IMR-90 (cell line): ENCODE measurements around the gene FTO. TPM values are rescaled to one million over a fixed set of nuclear protein-coding genes. Genes with fewer than 3 reads are reported as not detected.

ENCODE experiments used
- ATAC-seq: fragments of 200-7000 bp; cut with Tn5 transposase; 2 replicates; pipeline ENCODE4 v1.9.1; 2020; ENCODE audit warnings: low read depth, mild to moderate bottlenecking, moderate library complexity
- BruUV-seq: library from RNA; stranded (reverse); fragments of 400-500 nt; replicated peaks from 2 replicates; lab custom pipeline; 2021; lab: Mats Ljungman, UMichigan
- CTCF ChIA-PET: fragments of 300-600 bp; formaldehyde crosslinking; extraction: SDS; loops from one replicate; lab custom pipeline; 2021; ENCODE audit warnings: antibody characterized with exemption; lab: Yijun Ruan, JAX
- POLR2A ChIA-PET: fragments of 300-600 bp; sonication (Branson Sonifier 250); formaldehyde crosslinking; loops from one replicate; lab custom pipeline; 2022; ENCODE audit warnings: antibody characterized with exemption; ENCODE audit not compliant: unreplicated experiment; lab: Charles Lee
- DNase-seq: peaks from one replicate; pipeline ENCODE4 v3.0.0; 2013
- H2AFZ ChIP-seq: replicated peaks from 2 replicates; pipeline ENCODE3; 2013; ENCODE audit warnings: low read length, mild to moderate bottlenecking; ENCODE audit not compliant: poor library complexity
- H2AK5ac ChIP-seq: 2 replicates; pipeline ENCODE4 v1.6.1; 2013; ENCODE audit warnings: low read depth, low read length, inconsistent platforms
- H2AK9ac ChIP-seq: replicated peaks from 2 replicates; pipeline ENCODE3; 2013; ENCODE audit warnings: mild to moderate bottlenecking, low read depth, low read length, moderate library complexity; ENCODE audit not compliant: poor library complexity
- H2BK120ac ChIP-seq: 2 replicates; pipeline ENCODE4 v1.6.1; 2013; ENCODE audit warnings: low read depth, low read length, inconsistent platforms
- H2BK15ac ChIP-seq: 3 replicates; pipeline ENCODE4 v1.6.1; 2013; ENCODE audit warnings: low read depth, low read length, inconsistent platforms
- H2BK20ac ChIP-seq: 2 replicates; pipeline ENCODE4 v1.6.1; 2013; ENCODE audit warnings: low read depth, mild to moderate bottlenecking, inconsistent platforms, low read length, moderate library complexity
- H2BK5ac ChIP-seq: 2 replicates; pipeline ENCODE4 v1.6.1; 2013; ENCODE audit warnings: mild to moderate bottlenecking, low read depth, low read length, inconsistent platforms; ENCODE audit not compliant: poor library complexity, severe bottlenecking
- H3K14ac ChIP-seq: replicated peaks from 2 replicates; pipeline ENCODE4 v1.6.1; 2013; ENCODE audit warnings: low read depth, low read length, inconsistent platforms
- H3K18ac ChIP-seq: 2 replicates; pipeline ENCODE4 v1.6.1; 2013; ENCODE audit warnings: low read depth, low read length, control low read depth
- H3K23ac ChIP-seq: 2 replicates; pipeline ENCODE4 v1.6.1; 2013; ENCODE audit warnings: low read depth, low read length, inconsistent platforms
- H3K27ac ChIP-seq: 2 replicates; pipeline ENCODE4 v1.5.1; 2013; ENCODE audit warnings: mild to moderate bottlenecking, control low read depth, low read length; ENCODE audit not compliant: insufficient read depth
- H3K27me3 ChIP-seq: 2 replicates; pipeline ENCODE4 v1.6.1; 2013; ENCODE audit warnings: low read length; ENCODE audit not compliant: control insufficient read depth, insufficient read depth
- H3K36me3 ChIP-seq: 2 replicates; pipeline ENCODE4 v1.6.1; 2013; ENCODE audit warnings: low read length, mixed read lengths; ENCODE audit not compliant: control insufficient read depth, insufficient read depth
- H3K4ac ChIP-seq: 2 replicates; pipeline ENCODE4 v1.6.1; 2013; ENCODE audit warnings: low read depth, low read length, inconsistent platforms
- H3K4me1 ChIP-seq: 2 replicates; pipeline ENCODE4 v1.6.1; 2013; ENCODE audit warnings: low read length, mixed read lengths; ENCODE audit not compliant: control insufficient read depth, insufficient read depth
- H3K4me2 ChIP-seq: 2 replicates; pipeline ENCODE4 v1.6.1; 2013; ENCODE audit warnings: low read depth, mild to moderate bottlenecking, control low read depth, low read length, moderate library complexity
- H3K4me3 ChIP-seq: 2 replicates; pipeline ENCODE4 v1.5.1; 2013; ENCODE audit warnings: low read depth, mild to moderate bottlenecking, control low read depth, low read length, moderate library complexity; ENCODE audit not compliant: insufficient read depth
- H3K56ac ChIP-seq: 2 replicates; pipeline ENCODE4 v1.6.1; 2013; ENCODE audit warnings: low read length, inconsistent platforms; ENCODE audit not compliant: insufficient read depth; ENCODE audit errors: extremely low read depth
- H3K79me1 ChIP-seq, 2 experiments: 2 replicates each; pipeline ENCODE4 v1.6.1; 2013; ENCODE audit warnings: low read length in 2 of 2, inconsistent platforms in 1 of 2, low read depth in 1 of 2
- H3K9ac ChIP-seq: 2 replicates; pipeline ENCODE4 v1.6.1; 2013; ENCODE audit warnings: low read depth, low read length, control low read depth
- H3K9me1 ChIP-seq: 2 replicates; pipeline ENCODE4 v1.6.1; 2013; ENCODE audit warnings: low read length, inconsistent platforms; ENCODE audit not compliant: insufficient read depth
- H3K9me3 ChIP-seq: 2 replicates; pipeline ENCODE4 v1.6.1; 2013; ENCODE audit warnings: low read length; ENCODE audit not compliant: control insufficient read depth, insufficient read depth
- H4K20me1 ChIP-seq: 2 replicates; pipeline ENCODE4 v1.6.1; 2013; ENCODE audit warnings: low read length, inconsistent platforms; ENCODE audit not compliant: insufficient read depth
- H4K5ac ChIP-seq: 2 replicates; pipeline ENCODE4 v1.6.1; 2013; ENCODE audit warnings: mild to moderate bottlenecking, low read depth, low read length, control low read depth
- H4K8ac ChIP-seq, 2 experiments: 2 replicates each; pipeline ENCODE4 v1.6.1; 2013; ENCODE audit warnings: low read depth in 2 of 2, low read length in 2 of 2, control low read depth in 1 of 2, inconsistent platforms in 1 of 2
- H4K91ac ChIP-seq: 2 replicates; pipeline ENCODE4 v1.6.1; 2013; ENCODE audit warnings: low read depth, low read length, inconsistent platforms; ENCODE audit not compliant: insufficient read depth
- BHLHE40 ChIP-seq: fragments of 150-350 bp; IDR thresholded peaks from 2 replicates; pipeline ENCODE4 v1.6.1; 2016; ENCODE audit warnings: mild to moderate bottlenecking, low read depth, low read length
- CEBPB ChIP-seq: IDR thresholded peaks from 2 replicates; pipeline ENCODE4 v1.6.1; 2012; ENCODE audit warnings: low read depth, low read length, improper control_type of control experiment
- CHD1 ChIP-seq: IDR thresholded peaks from 2 replicates; pipeline ENCODE4 v1.6.1; 2012; ENCODE audit warnings: low read depth, low read length, improper control_type of control experiment
- CTCF ChIP-seq: conservative IDR thresholded peaks from 2 replicates; pipeline ENCODE4 v1.5.1; 2012; ENCODE audit warnings: mild to moderate bottlenecking, low read depth, low read length, improper control_type of control experiment
- MAFK ChIP-seq: IDR thresholded peaks from 2 replicates; pipeline ENCODE4 v1.6.1; 2012; ENCODE audit warnings: low read depth, low read length, improper control_type of control experiment
- MAZ ChIP-seq: IDR thresholded peaks from 2 replicates; pipeline ENCODE4 v1.6.1; 2012; ENCODE audit warnings: low read depth, mild to moderate bottlenecking, low read length, improper control_type of control experiment, moderate library complexity, borderline replicate concordance
- MXI1 ChIP-seq: IDR thresholded peaks from 2 replicates; pipeline ENCODE4 v1.6.1; 2012; ENCODE audit warnings: low read depth, mild to moderate bottlenecking, low read length, moderate library complexity, borderline replicate concordance
- NFE2L2 ChIP-seq: fragments of 150-350 bp; IDR thresholded peaks from 2 replicates; pipeline ENCODE4 v1.6.1; 2016; ENCODE audit warnings: low read depth, mild to moderate bottlenecking, low read length
- POLR2A ChIP-seq: IDR thresholded peaks from 2 replicates; pipeline ENCODE4 v1.6.1; 2012; ENCODE audit warnings: mild to moderate bottlenecking, low read depth, low read length
- RFX5 ChIP-seq: IDR thresholded peaks from 2 replicates; pipeline ENCODE4 v1.8.0; 2012; ENCODE audit warnings: low read depth, mild to moderate bottlenecking, low read length, moderate library complexity
- SMC3 ChIP-seq: fragments of 150-350 bp; IDR thresholded peaks from 2 replicates; pipeline ENCODE4 v1.6.1; 2016; ENCODE audit warnings: low read depth, mild to moderate bottlenecking, antibody characterized with exemption, low read length, moderate library complexity
- WGBS, 2 experiments: methylation state at CpG; one replicate each; pipeline versions ENCODE4 v1.1.5 to v1.1.7; 2013; ENCODE audit warnings: missing lambda C conversion rate in 2 of 2; ENCODE audit not compliant: insufficient read length in 1 of 2; ENCODE audit errors: extremely low coverage in 2 of 2; 5-methylcytosine and 5-hydroxymethylcytosine counted together
- dilution Hi-C: fragments of 300-500 bp; cut with HindIII; formaldehyde crosslinking; loops from one replicate; pipeline ENCODE4 v1.14.3; 2018; ENCODE audit warnings: low sequenced_read_pairs; ENCODE audit not compliant: unreplicated experiment
- in situ Hi-C: fragments of 300-500 bp; cut with MboI; formaldehyde crosslinking; loops from 3 replicates; pipeline ENCODE4 v1.14.3; 2019; ENCODE audit warnings: low sequenced_read_pairs, inconsistent platforms, mixed read lengths
- intact Hi-C: fragments of 100-400 bp; cut with micrococcal nuclease; formaldehyde crosslinking; loops from 2 replicates; pipeline ENCODE4 v1.10.0; 2022
- polyA plus RNA-seq, 3 experiments: library from polyadenylated mRNA; depleted of rRNA; stranded (reverse); fragments of >200 nt; gene quantifications; 2 replicates each; pipeline ENCODE4 v1.2.3, GENCODE V29; 2012; ENCODE audit warnings: low replicate concordance in 1 of 3
- total RNA-seq: library from RNA; depleted of rRNA; stranded (reverse); fragments of >200 nt; gene quantifications from 2 replicates; pipeline ENCODE4 v1.2.3, GENCODE V29; 2012
- TF ChIP-seq, protein P1 (sequence below): fragments of 150-350 bp; IDR thresholded peaks from 2 replicates; pipeline ENCODE4 v1.6.1; 2017; ENCODE audit warnings: mild to moderate bottlenecking, antibody characterized with exemption, low read length, low read depth

FTO gene
- total and polyA plus RNA-seq, 2 of the 4 experiments (the other 2 are of a cell fraction), result 70.3 to 132 TPM

GRCh38 chr16:54174201-54174600 lies 470.2 kb downstream of the FTO start:
- Histone ChIP-seq H2AK5ac (no peak overlapping the region), H2BK120ac (no peak overlapping the region), H2BK5ac (no peak overlapping the region), H3K23ac (no peak overlapping the region), H2AFZ (no peak overlapping the region), H2BK20ac (no peak overlapping the region), H4K5ac (no peak overlapping the region), H4K91ac (no peak overlapping the region), H3K18ac (no peak overlapping the region), H4K8ac (no peak overlapping the region), H3K14ac (no peak overlapping the region), H3K4me1 (no peaks in the 10 kb centered on the region), H3K4me2 (no peak overlapping the region), H2AK9ac (no peak overlapping the region), H2BK15ac (no peak overlapping the region), H3K36me3 (no peaks in the 10 kb centered on the region), H3K27ac (no peak overlapping the region), H3K4ac (no peak overlapping the region), H3K56ac (no peak overlapping the region), H3K9me3 (no peaks in the 10 kb centered on the region), H3K4me3 (no peak overlapping the region), H3K79me1 (no peaks in the 10 kb centered on the region), H3K9me1 (no peaks in the 10 kb centered on the region), H3K9ac (no peak overlapping the region), H4K20me1 (no peaks in the 10 kb centered on the region), H3K27me3 (peaks cover 57% of the 10 kb centered on the region)
- in situ Hi-C loops, result no loop called here
- dilution Hi-C loops, result no loop called here
- BruUV-seq, result no TSS peak
- ChIA-PET CTCF (no interaction called here), POLR2A (no interaction called here)
- DNase-seq, result no peak
- ATAC-seq, result no peak
- TF ChIP-seq NFE2L2 (no peak), CHD1 (no peak), POLR2A (no peak), CTCF (no peak), BHLHE40 (no peak), MAZ (no peak), RFX5 (no peak), CEBPB (no peak), MAFK (no peak), MXI1 (no peak), SMC3 (no peak)
- TF ChIP-seq, protein P1, sequence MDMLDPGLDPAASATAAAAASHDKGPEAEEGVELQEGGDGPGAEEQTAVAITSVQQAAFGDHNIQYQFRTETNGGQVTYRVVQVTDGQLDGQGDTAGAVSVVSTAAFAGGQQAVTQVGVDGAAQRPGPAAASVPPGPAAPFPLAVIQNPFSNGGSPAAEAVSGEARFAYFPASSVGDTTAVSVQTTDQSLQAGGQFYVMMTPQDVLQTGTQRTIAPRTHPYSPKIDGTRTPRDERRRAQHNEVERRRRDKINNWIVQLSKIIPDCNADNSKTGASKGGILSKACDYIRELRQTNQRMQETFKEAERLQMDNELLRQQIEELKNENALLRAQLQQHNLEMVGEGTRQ, result no peak
- 80% methylated on average over 1 of the region's 5 CpGs; no CpG with 5 or more reads in 1 of the 2 experiments for WGBS, 2 experiments
- intact Hi-C loops, result no loop called here
